HepG2 (cell line): ENCODE measurements around the gene DAAM1. TPM values are rescaled to one million over a fixed set of nuclear protein-coding genes. Genes with fewer than 3 reads are reported as not detected.

ENCODE experiments used
- DPF2 ChIP-seq: sonication (generic); formaldehyde crosslinking; IDR thresholded peaks from 2 replicates; pipeline ENCODE4 v1.4.0; 2020; ENCODE audit warnings: mild to moderate bottlenecking, low read depth, missing genetic modification reagents, borderline replicate concordance
- FOXP1 ChIP-seq, 2 experiments: fragments of 450-650 bp in 1 of 2; IDR thresholded peaks; 2 replicates each; pipeline ENCODE4 v1.6.1; 2017 to 2018; ENCODE audit warnings: antibody characterized with exemption in 1 of 2
- GATAD2A ChIP-seq: IDR thresholded peaks from 2 replicates; pipeline ENCODE4 v1.6.1; 2016
- GTF3A ChIP-seq: sonication (generic); formaldehyde crosslinking; conservative IDR thresholded peaks from 2 replicates; pipeline ENCODE4 v1.4.0; 2020; ENCODE audit warnings: mild to moderate bottlenecking, missing genetic modification reagents
- KLF9 ChIP-seq: IDR thresholded peaks from 2 replicates; pipeline ENCODE4 v1.6.1; 2016; ENCODE audit warnings: low read depth
- MIXL1 ChIP-seq: IDR thresholded peaks from 2 replicates; pipeline ENCODE4 v1.6.1; 2016
- NFYB ChIP-seq: sonication (generic); formaldehyde crosslinking; IDR thresholded peaks from 2 replicates; pipeline ENCODE4 v1.4.0; 2020; ENCODE audit warnings: missing genetic modification reagents
- POGZ ChIP-seq: sonication (generic); formaldehyde crosslinking; IDR thresholded peaks from 2 replicates; pipeline ENCODE4 v1.4.0; 2020; ENCODE audit warnings: mild to moderate bottlenecking, missing genetic modification reagents
- SNAPC2 ChIP-seq: sonication (generic); formaldehyde crosslinking; IDR thresholded peaks from 2 replicates; pipeline ENCODE4 v1.8.1; 2022; ENCODE audit warnings: mild to moderate bottlenecking, missing genetic modification reagents
- SPEN ChIP-seq: sonication (generic); formaldehyde crosslinking; IDR thresholded peaks from 2 replicates; pipeline ENCODE4 v1.5.1; 2020; ENCODE audit warnings: low read depth, mild to moderate bottlenecking, missing genetic modification reagents
- TOPORS ChIP-seq: sonication (generic); formaldehyde crosslinking; IDR thresholded peaks from 2 replicates; pipeline ENCODE4 v1.8.0; 2023; ENCODE audit warnings: mild to moderate bottlenecking, missing genetic modification reagents
- TSC22D2 ChIP-seq: sonication (generic); formaldehyde crosslinking; IDR thresholded peaks from 2 replicates; pipeline ENCODE4 v1.5.1; 2020; ENCODE audit warnings: missing genetic modification reagents, mild to moderate bottlenecking, borderline replicate concordance
- ZNF12 ChIP-seq: sonication (generic); formaldehyde crosslinking; IDR thresholded peaks from 2 replicates; pipeline ENCODE4 v1.5.0; 2020; ENCODE audit warnings: missing genetic modification reagents
- ZNF329 ChIP-seq: sonication (generic); formaldehyde crosslinking; IDR thresholded peaks from 2 replicates; pipeline ENCODE4 v1.9.0; 2021; ENCODE audit warnings: low read depth, mild to moderate bottlenecking, missing genetic modification reagents
- ZNF546 ChIP-seq: sonication (generic); formaldehyde crosslinking; conservative IDR thresholded peaks from 2 replicates; pipeline ENCODE4 v1.8.1; 2023; ENCODE audit warnings: mild to moderate bottlenecking, missing genetic modification reagents
- ZNF605 ChIP-seq: sonication (generic); formaldehyde crosslinking; IDR thresholded peaks from 2 replicates; pipeline ENCODE4 v1.8.0; 2022; ENCODE audit warnings: mild to moderate bottlenecking, missing genetic modification reagents
- ZNF629 ChIP-seq: sonication (generic); formaldehyde crosslinking; conservative IDR thresholded peaks from 2 replicates; pipeline ENCODE4 v1.5.0; 2020; ENCODE audit warnings: missing genetic modification reagents
- ZNF777 ChIP-seq: sonication (generic); formaldehyde crosslinking; IDR thresholded peaks from 2 replicates; pipeline ENCODE4 v1.4.0; 2020; ENCODE audit warnings: missing genetic modification reagents
- ZNF816 ChIP-seq: sonication (generic); formaldehyde crosslinking; IDR thresholded peaks from 2 replicates; pipeline ENCODE4 v1.8.0; 2022; ENCODE audit warnings: missing genetic modification reagents, mild to moderate bottlenecking, borderline replicate concordance
- ZNF841 ChIP-seq: sonication (generic); formaldehyde crosslinking; IDR thresholded peaks from 2 replicates; pipeline ENCODE4 v1.8.1; 2023; ENCODE audit warnings: missing genetic modification reagents, borderline replicate concordance
- polyA plus RNA-seq, 8 experiments: library from polyadenylated mRNA; depleted of rRNA in 3 of 8; stranded (reverse) in 7 of 8; unstranded in 1 of 8; fragments of >200 nt; fragmentation: Illumina TruSeq in 4 of 8; extraction: Trizol in 4 of 8; gene quantifications; 2 replicates each; pipeline versions ENCODE4 v1.2.1 to v1.2.3, GENCODE V29; 2011 to 2016; ENCODE audit warnings: low read depth in 4 of 8, missing spikeins in 1 of 8, mixed read lengths in 1 of 8; ENCODE audit not compliant: insufficient read depth in 1 of 8
- total RNA-seq, 5 experiments: library from RNA; depleted of rRNA; stranded (reverse); fragments of >200 nt; fragmentation: Illumina TruSeq; extraction: Trizol; gene quantifications; 2 replicates each; pipeline ENCODE4 v1.2.3, GENCODE V29; 2016; ENCODE audit warnings: low read depth in 1 of 5
- TF ChIP-seq, protein P1 (sequence below): sonication (generic); formaldehyde crosslinking; IDR thresholded peaks from 2 replicates; pipeline ENCODE4 v1.5.1; 2020; ENCODE audit warnings: missing genetic modification reagents, mild to moderate bottlenecking, borderline replicate concordance
- TF ChIP-seq, protein P2 (sequence below): IDR thresholded peaks from 2 replicates; pipeline ENCODE4 v1.6.1; 2016
- TF ChIP-seq, protein P3 (sequence below): sonication (generic); formaldehyde crosslinking; IDR thresholded peaks from 2 replicates; pipeline ENCODE4 v1.4.0; 2020; ENCODE audit warnings: missing genetic modification reagents
- TF ChIP-seq, protein P4 (sequence below): sonication (generic); formaldehyde crosslinking; IDR thresholded peaks from 2 replicates; pipeline ENCODE4 v1.4.0; 2020; ENCODE audit warnings: mild to moderate bottlenecking, missing genetic modification reagents
- TF ChIP-seq, protein P5 (sequence below): sonication (generic); formaldehyde crosslinking; IDR thresholded peaks from 2 replicates; pipeline ENCODE4 v1.5.1; 2020; ENCODE audit warnings: mild to moderate bottlenecking, missing genetic modification reagents

The DAAM1 gene
- total and polyA plus RNA-seq, 2 of the 13 experiments (the other 11 are each of a cell fraction or from before 2014, with no cell fraction given): 10.9 to 24.5 TPM

DNA sequence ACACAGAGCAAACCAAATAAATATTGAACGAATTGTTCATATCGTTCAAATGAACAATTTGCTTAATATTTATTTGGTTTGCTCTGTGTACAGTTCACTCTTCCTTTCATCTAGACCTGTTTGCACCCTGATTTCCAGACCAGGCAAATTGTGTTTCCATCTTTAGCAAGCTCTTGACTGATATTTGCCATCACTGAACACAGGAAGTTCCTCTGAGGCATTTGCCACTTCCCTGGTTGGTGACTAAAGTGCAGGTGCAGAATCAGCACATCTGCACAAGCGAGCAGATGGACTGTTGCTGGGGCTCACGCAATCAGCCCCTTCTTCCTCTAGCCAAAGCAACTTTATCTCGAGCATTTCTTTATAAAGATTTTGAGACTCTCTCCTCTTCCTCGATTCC lies 112.9 kb downstream of the DAAM1 start (continued):
- TF ChIP-seq ZNF816 (no peak), ZNF629 (CRISPR knock-in tag) (no peak), ZNF841 (CRISPR knock-in tag) (no peak), SNAPC2 (no peak), ZNF329 (CRISPR knock-in tag) (no peak), TOPORS (CRISPR knock-in tag) (no peak), GATAD2A (CRISPR knock-in tag) (peak; percentile 22; the same call in 1 of the 2 replicates), ZNF546 (CRISPR knock-in tag) (no peak), TSC22D2 (no peak), GTF3A (CRISPR knock-in tag) (no peak), NFYB (CRISPR knock-in tag) (no peak), POGZ (CRISPR knock-in tag) (peak; percentile 59), ZNF12 (no peak), KLF9 (CRISPR knock-in tag) (no peak), ZNF605 (no peak), MIXL1 (CRISPR knock-in tag) (0 out of 2 replicates have a peak, but pooled peaks have one; percentile 32), SPEN (CRISPR knock-in tag) (no peak), FOXP1 (IDR thresholded peaks at IDR 0.05) (no peak), FOXP1 (CRISPR knock-in tag; IDR thresholded peaks at IDR 0.05) (peak; percentile 52; the same call in 1 of the 2 replicates), ZNF777 (CRISPR knock-in tag) (no peak), DPF2 (CRISPR knock-in tag) (0 out of 2 replicates have a peak, but pooled peaks have one; percentile 53)
- TF ChIP-seq, protein P1, sequence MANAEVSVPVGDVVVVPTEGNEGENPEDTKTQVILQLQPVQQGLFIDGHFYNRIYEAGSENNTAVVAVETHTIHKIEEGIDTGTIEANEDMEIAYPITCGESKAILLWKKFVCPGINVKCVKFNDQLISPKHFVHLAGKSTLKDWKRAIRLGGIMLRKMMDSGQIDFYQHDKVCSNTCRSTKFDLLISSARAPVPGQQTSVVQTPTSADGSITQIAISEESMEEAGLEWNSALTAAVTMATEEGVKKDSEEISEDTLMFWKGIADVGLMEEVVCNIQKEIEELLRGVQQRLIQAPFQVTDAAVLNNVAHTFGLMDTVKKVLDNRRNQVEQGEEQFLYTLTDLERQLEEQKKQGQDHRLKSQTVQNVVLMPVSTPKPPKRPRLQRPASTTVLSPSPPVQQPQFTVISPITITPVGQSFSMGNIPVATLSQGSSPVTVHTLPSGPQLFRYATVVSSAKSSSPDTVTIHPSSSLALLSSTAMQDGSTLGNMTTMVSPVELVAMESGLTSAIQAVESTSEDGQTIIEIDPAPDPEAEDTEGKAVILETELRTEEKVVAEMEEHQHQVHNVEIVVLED: no peak
- TF ChIP-seq, protein P2, sequence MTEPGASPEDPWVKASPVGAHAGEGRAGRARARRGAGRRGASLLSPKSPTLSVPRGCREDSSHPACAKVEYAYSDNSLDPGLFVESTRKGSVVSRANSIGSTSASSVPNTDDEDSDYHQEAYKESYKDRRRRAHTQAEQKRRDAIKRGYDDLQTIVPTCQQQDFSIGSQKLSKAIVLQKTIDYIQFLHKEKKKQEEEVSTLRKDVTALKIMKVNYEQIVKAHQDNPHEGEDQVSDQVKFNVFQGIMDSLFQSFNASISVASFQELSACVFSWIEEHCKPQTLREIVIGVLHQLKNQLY (CRISPR knock-in tag): no peak
- TF ChIP-seq, protein P3, sequence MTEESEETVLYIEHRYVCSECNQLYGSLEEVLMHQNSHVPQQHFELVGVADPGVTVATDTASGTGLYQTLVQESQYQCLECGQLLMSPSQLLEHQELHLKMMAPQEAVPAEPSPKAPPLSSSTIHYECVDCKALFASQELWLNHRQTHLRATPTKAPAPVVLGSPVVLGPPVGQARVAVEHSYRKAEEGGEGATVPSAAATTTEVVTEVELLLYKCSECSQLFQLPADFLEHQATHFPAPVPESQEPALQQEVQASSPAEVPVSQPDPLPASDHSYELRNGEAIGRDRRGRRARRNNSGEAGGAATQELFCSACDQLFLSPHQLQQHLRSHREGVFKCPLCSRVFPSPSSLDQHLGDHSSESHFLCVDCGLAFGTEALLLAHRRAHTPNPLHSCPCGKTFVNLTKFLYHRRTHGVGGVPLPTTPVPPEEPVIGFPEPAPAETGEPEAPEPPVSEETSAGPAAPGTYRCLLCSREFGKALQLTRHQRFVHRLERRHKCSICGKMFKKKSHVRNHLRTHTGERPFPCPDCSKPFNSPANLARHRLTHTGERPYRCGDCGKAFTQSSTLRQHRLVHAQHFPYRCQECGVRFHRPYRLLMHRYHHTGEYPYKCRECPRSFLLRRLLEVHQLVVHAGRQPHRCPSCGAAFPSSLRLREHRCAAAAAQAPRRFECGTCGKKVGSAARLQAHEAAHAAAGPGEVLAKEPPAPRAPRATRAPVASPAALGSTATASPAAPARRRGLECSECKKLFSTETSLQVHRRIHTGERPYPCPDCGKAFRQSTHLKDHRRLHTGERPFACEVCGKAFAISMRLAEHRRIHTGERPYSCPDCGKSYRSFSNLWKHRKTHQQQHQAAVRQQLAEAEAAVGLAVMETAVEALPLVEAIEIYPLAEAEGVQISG: no peak
- TF ChIP-seq, protein P4, sequence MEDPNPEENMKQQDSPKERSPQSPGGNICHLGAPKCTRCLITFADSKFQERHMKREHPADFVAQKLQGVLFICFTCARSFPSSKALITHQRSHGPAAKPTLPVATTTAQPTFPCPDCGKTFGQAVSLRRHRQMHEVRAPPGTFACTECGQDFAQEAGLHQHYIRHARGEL: no peak
- TF ChIP-seq, protein P5, sequence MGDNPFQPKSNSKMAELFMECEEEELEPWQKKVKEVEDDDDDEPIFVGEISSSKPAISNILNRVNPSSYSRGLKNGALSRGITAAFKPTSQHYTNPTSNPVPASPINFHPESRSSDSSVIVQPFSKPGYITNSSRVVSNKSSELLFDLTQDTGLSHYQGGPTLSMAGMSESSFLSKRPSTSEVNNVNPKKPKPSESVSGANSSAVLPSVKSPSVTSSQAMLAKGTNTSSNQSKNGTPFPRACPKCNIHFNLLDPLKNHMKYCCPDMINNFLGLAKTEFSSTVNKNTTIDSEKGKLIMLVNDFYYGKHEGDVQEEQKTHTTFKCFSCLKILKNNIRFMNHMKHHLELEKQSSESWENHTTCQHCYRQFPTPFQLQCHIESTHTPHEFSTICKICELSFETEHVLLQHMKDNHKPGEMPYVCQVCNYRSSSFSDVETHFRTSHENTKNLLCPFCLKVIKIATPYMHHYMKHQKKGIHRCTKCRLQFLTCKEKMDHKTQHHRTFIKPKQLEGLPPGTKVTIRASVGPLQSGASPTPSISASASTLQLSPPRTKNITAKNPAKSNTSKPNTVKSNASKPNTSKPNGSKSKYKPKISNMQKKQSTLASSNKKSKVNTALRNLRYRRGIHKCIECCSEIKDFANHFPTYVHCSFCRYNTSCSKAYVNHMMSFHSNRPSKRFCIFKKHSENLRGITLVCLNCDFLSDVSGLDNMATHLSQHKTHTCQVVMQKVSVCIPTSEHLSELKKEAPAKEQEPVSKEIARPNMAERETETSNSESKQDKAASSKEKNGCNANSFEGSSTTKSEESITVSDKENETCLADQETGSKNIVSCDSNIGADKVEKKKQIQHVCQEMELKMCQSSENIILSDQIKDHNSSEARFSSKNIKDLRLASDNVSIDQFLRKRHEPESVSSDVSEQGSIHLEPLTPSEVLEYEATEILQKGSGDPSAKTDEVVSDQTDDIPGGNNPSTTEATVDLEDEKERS: no peak
